ENCODE data around the gene KLF6.

KLF6 gene

DNA sequence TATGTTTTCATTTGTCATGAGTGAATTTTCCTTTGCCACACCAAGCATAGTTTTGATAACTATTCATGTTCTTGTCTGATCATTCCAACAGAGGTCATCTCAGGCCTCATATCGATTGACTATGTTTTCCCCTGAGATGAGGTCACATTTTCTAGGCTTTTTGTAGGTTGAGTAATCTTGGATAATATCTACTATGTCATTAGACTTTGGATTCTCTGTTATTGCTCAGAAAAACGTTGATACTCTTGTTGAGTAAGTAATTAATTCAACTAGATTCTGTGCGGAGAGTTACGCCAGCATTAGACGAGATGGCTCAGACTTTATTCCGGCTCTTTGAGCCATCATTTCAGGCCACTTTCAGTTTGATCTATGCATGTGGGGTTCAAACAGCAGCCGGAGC lies 57.7 kb downstream of the KLF6 start:
- Histone ChIP-seq H3K36me3 (ENCODE audit: control insufficient read depth, insufficient read depth, low read length) (no peaks in the 10 kb centered on the region), H3K9me3 (ENCODE audit: control insufficient read depth, low read length) (no peaks in the 10 kb centered on the region), H3K27ac (ENCODE audit: low read depth, low read length, severe bottlenecking) (no peak overlapping the region), H3K4me1 (ENCODE audit: control insufficient read depth, insufficient read depth, low read length, poor library complexity, severe bottlenecking) (no peaks in the 10 kb centered on the region), H3K4me3 (ENCODE audit: extremely low read depth, insufficient read depth, low read length, poor library complexity, severe bottlenecking) (no peak overlapping the region)
- WGBS, 2 experiments (ENCODE audit: insufficient coverage in 2 of 2), result 87 to 94% methylated on average over 5 to 7 of the region's 7 CpGs

All from mesodermal cell (in vitro differentiated cells).